K562 (cell line): ENCODE data around the gene ASCL2. TPM values are rescaled to one million over a fixed set of nuclear protein-coding genes. Genes with fewer than 3 reads are reported as not detected.
A peak's percentile ranks its signal among the peaks of the same experiment; 100 is the strongest.

Experiments used
- CBX2 ChIP-seq: fragments of 200-600 bp; sonication (generic); IDR thresholded peaks from one replicate; pipeline ENCODE4 v1.6.1; 2012; ENCODE audit warnings: mild to moderate bottlenecking, low read length, inconsistent platforms; ENCODE audit not compliant: insufficient read depth, poor library complexity, severe bottlenecking
- CC2D1A ChIP-seq: fragments of 450-650 bp; IDR thresholded peaks from 2 replicates; pipeline ENCODE4 v1.6.1; 2017; ENCODE audit warnings: mild to moderate bottlenecking
- CREB1 ChIP-seq, 2 experiments: sonication (generic) in 1 of 2; formaldehyde crosslinking in 1 of 2; IDR thresholded peaks; 2 replicates each; pipeline versions ENCODE4 v1.6.1 to v1.8.0; 2012 to 2022; ENCODE audit warnings: inconsistent platforms in 1 of 2, mild to moderate bottlenecking in 1 of 2, missing genetic modification reagents in 1 of 2, moderate library complexity in 1 of 2
- FOXK1 ChIP-seq: sonication (generic); formaldehyde crosslinking; IDR thresholded peaks from 2 replicates; pipeline ENCODE4 v1.8.0; 2022; ENCODE audit warnings: missing genetic modification reagents, mild to moderate bottlenecking, borderline replicate concordance
- HLTF ChIP-seq: fragments of 450-650 bp; IDR thresholded peaks from 2 replicates; pipeline ENCODE4 v1.6.1; 2016
- HNRNPLL ChIP-seq: fragments of 200-400 bp; formaldehyde crosslinking; IDR thresholded peaks from 2 replicates; pipeline ENCODE4 v1.6.1; 2017; ENCODE audit warnings: low read length, low read depth, mild to moderate bottlenecking; ENCODE audit not compliant: poor library complexity, severe bottlenecking
- JUNB ChIP-seq: fragments of 450-650 bp; formaldehyde crosslinking; conservative IDR thresholded peaks from 2 replicates; pipeline ENCODE4 v1.4.0; 2020; ENCODE audit warnings: mild to moderate bottlenecking
- KAT7 ChIP-seq: sonication (generic); formaldehyde crosslinking; IDR thresholded peaks from 2 replicates; pipeline ENCODE4 v1.8.0; 2022; ENCODE audit warnings: missing genetic modification reagents, mild to moderate bottlenecking, borderline replicate concordance
- RBFOX2 ChIP-seq: fragments of 200-400 bp; formaldehyde crosslinking; IDR thresholded peaks from 2 replicates; pipeline ENCODE4 v1.6.1; 2017; ENCODE audit warnings: low read depth, mild to moderate bottlenecking, low read length, moderate library complexity
- XRCC3 ChIP-seq: fragments of 450-650 bp; IDR thresholded peaks from 2 replicates; pipeline ENCODE4 v1.6.1; 2017; ENCODE audit warnings: mild to moderate bottlenecking, moderate library complexity
- ZBTB7A ChIP-seq: IDR thresholded peaks from 2 replicates; pipeline ENCODE4 v1.6.1; 2011; ENCODE audit warnings: low read depth, mild to moderate bottlenecking, low read length, moderate library complexity, borderline replicate concordance; ENCODE audit not compliant: control insufficient read depth
- ZFP30 ChIP-seq: fragments of 250-450 bp; sonication (Bioruptor Pico); IDR thresholded peaks from 2 replicates; pipeline ENCODE4 v1.8.0; 2022; ENCODE audit warnings: moderate library complexity, mild to moderate bottlenecking, inconsistent platforms, borderline replicate concordance
- ZNF445 ChIP-seq: fragments of 250-450 bp; sonication (Bioruptor Pico); IDR thresholded peaks from 2 replicates; pipeline ENCODE4 v1.4.0; 2020; ENCODE audit warnings: low read depth, mild to moderate bottlenecking, moderate library complexity
- ZNF551 ChIP-seq: fragments of 250-450 bp; sonication (Bioruptor Pico); IDR thresholded peaks from 2 replicates; pipeline ENCODE4 v1.5.0; 2021; ENCODE audit warnings: mild to moderate bottlenecking, moderate library complexity
- polyA plus RNA-seq, 8 experiments: library from polyadenylated mRNA; depleted of rRNA in 4 of 8; stranded (reverse) in 5 of 8; unstranded in 3 of 8; fragments of >200 nt; fragmentation: Nextera tagmentation in 2 of 8; fragmentation: Illumina TruSeq in 1 of 8; extraction: Ambion mirVana in 2 of 8; extraction: Trizol in 1 of 8; gene quantifications; 2 replicates each; pipeline versions ENCODE4 v1.2.1 to v1.2.3, GENCODE V29; 2011 to 2014; ENCODE audit warnings: inconsistent platforms in 1 of 8, missing spikeins in 1 of 8
- total RNA-seq, 7 experiments: library from RNA; depleted of rRNA in 6 of 7; stranded (reverse); fragments of >200 nt in 6 of 7; fragmentation: Illumina TruSeq in 2 of 7; extraction: Trizol in 2 of 7; gene quantifications; 2 replicates each; pipeline versions ENCODE4 v1.2.1 to v1.2.3, GENCODE V29; 2011 to 2021; ENCODE audit warnings: low replicate concordance in 1 of 7
- TF ChIP-seq, protein P1 (sequence below): sonication (generic); formaldehyde crosslinking; IDR thresholded peaks from 2 replicates; pipeline ENCODE4 v1.8.1; 2023; ENCODE audit warnings: mild to moderate bottlenecking, missing genetic modification reagents
- TF ChIP-seq, protein P2 (sequence below), 2 experiments: fragments of 450-650 bp; IDR thresholded peaks; 2 replicates each; pipeline ENCODE4 v1.6.1; 2016

Gene ASCL2
- total and polyA plus RNA-seq, 9 of the 15 experiments (the other 6 are each of a cell fraction or from before 2014, with no cell fraction given): 0.11 to 1.4 (median 0.36) TPM; not detected in 2

DNA sequence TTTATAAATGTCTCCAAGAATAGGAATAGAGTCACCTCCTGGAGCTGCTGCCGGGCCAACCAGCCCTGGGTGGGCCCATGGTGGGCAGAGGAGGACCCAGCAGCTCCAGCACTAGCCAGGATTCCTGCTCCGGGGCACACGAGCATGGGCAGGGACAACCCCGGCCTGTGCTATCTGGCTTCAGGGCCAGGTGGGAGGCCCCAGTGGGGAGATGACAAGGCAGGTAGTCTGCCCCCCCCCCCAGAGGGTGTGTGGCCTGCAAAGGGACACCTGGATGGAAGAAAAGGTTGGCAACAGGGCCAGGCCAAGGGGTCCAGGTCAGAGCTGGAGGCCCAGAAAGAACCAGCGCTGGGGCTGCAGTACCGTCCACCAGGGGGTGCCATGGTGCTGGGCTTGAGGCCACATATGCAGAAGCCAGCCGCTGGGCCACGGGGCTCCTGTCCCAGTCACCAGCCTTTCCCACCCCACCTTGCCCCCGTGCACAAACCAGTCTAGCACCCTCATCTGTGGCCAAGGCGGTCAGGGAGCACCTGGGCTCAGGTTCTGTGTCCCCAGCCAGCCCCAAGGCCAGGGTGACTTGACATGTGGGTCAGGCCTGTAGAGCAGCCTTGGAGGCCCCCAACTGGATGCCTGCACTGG lies 34.9 kb upstream of the ASCL2 start (continued):
- TF ChIP-seq ZNF445 (CRISPR knock-in tag): no peak
- no peak for TF ChIP-seq FOXK1 (CRISPR knock-in tag)
- TF ChIP-seq, protein P1, sequence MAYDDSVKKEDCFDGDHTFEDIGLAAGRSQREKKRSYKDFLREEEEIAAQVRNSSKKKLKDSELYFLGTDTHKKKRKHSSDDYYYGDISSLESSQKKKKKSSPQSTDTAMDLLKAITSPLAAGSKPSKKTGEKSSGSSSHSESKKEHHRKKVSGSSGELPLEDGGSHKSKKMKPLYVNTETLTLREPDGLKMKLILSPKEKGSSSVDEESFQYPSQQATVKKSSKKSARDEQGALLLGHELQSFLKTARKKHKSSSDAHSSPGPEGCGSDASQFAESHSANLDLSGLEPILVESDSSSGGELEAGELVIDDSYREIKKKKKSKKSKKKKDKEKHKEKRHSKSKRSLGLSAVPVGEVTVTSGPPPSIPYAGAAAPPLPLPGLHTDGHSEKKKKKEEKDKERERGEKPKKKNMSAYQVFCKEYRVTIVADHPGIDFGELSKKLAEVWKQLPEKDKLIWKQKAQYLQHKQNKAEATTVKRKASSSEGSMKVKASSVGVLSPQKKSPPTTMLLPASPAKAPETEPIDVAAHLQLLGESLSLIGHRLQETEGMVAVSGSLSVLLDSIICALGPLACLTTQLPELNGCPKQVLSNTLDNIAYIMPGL (CRISPR knock-in tag): no peak
- no peak for TF ChIP-seq KAT7 (CRISPR knock-in tag)
- TF ChIP-seq XRCC3: no peak
- no peak for TF ChIP-seq HLTF
- no peak for TF ChIP-seq ZFP30
- no peak for TF ChIP-seq JUNB (CRISPR knock-in tag)
- TF ChIP-seq CREB1 (IDR thresholded peaks at IDR 0.05): no peak
- TF ChIP-seq CREB1 (CRISPR knock-in tag; IDR thresholded peaks at IDR 0.05): no peak
- TF ChIP-seq ZNF551 (CRISPR knock-in tag): no peak
- TF ChIP-seq RBFOX2: no peak
- peak; percentile 28; the same call in 1 of the 2 replicates for TF ChIP-seq ZBTB7A
- TF ChIP-seq, protein P2, sequence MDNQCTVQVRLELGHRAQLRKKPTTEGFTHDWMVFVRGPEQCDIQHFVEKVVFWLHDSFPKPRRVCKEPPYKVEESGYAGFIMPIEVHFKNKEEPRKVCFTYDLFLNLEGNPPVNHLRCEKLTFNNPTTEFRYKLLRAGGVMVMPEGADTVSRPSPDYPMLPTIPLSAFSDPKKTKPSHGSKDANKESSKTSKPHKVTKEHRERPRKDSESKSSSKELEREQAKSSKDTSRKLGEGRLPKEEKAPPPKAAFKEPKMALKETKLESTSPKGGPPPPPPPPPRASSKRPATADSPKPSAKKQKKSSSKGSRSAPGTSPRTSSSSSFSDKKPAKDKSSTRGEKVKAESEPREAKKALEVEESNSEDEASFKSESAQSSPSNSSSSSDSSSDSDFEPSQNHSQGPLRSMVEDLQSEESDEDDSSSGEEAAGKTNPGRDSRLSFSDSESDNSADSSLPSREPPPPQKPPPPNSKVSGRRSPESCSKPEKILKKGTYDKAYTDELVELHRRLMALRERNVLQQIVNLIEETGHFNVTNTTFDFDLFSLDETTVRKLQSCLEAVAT (IDR thresholded peaks at IDR 0.05): no peak
- TF ChIP-seq CC2D1A: peak; percentile 66; the same call in 1 of the 2 replicates
- no peak for TF ChIP-seq CBX2
- TF ChIP-seq HNRNPLL: no peak
